Lung (tissue), 12 donors: Measurements from ENCODE around the gene BHMT. TPM values are rescaled to one million over a fixed set of nuclear protein-coding genes. Genes with fewer than 3 reads are reported as not detected.
A peak's percentile ranks its signal among the peaks of the same experiment; 100 is the strongest.

ENCODE experiments used
- ATAC-seq: fragments of 200-7000 bp; cut with Tn5 transposase; one replicate; pipeline ENCODE4 v1.9.1; 2020; ENCODE audit warnings: moderate number of reproducible peaks; ENCODE audit not compliant: insufficient read depth, low FRiP score
- DNase-seq, 3 donors: peaks; one replicate each; pipeline ENCODE4 v3.0.0-alpha.2; 2013 to 2017
- H3K27ac ChIP-seq, 2 donors: one replicate each; pipeline ENCODE4 v1.5.1; 2013; ENCODE audit warnings: mild to moderate bottlenecking in 2 of 2, moderate library complexity in 2 of 2, control low read depth in 1 of 2, inconsistent platforms in 1 of 2, low read depth in 1 of 2, low read length in 1 of 2
- H3K27me3 ChIP-seq, 3 donors: one replicate each; pipeline ENCODE4 v1.5.1; 2013; ENCODE audit warnings: low read length in 2 of 3; ENCODE audit not compliant: control insufficient read depth in 3 of 3, insufficient read depth in 3 of 3
- H3K36me3 ChIP-seq, 4 donors: one replicate each; pipeline ENCODE4 v1.5.1; 2013; ENCODE audit warnings: low read length in 4 of 4, mild to moderate bottlenecking in 1 of 4, moderate library complexity in 1 of 4; ENCODE audit not compliant: control insufficient read depth in 4 of 4, insufficient read depth in 4 of 4
- H3K4me1 ChIP-seq, 5 donors: one replicate each; pipeline ENCODE4 v1.5.1; 2013; ENCODE audit warnings: low read length in 5 of 5, mild to moderate bottlenecking in 2 of 5, moderate library complexity in 1 of 5; ENCODE audit not compliant: control insufficient read depth in 5 of 5, insufficient read depth in 5 of 5
- H3K4me3 ChIP-seq: one replicate; pipeline ENCODE4 v1.5.1; 2013; ENCODE audit warnings: mild to moderate bottlenecking, control low read depth, moderate library complexity
- H3K9ac ChIP-seq, 2 donors: one replicate each; pipeline ENCODE4 v1.5.1; 2013; ENCODE audit warnings: low read length in 2 of 2, control low read depth in 1 of 2; ENCODE audit not compliant: insufficient read depth in 1 of 2
- H3K9me3 ChIP-seq, 4 donors: one replicate each; pipeline ENCODE4 v1.5.1; 2013; ENCODE audit warnings: low read length in 3 of 4, mild to moderate bottlenecking in 1 of 4, moderate library complexity in 1 of 4; ENCODE audit not compliant: control insufficient read depth in 4 of 4, insufficient read depth in 3 of 4
- CTCF ChIP-seq: IDR thresholded peaks from 2 replicates; pipeline ENCODE4 v1.5.1; 2012; ENCODE audit warnings: mild to moderate bottlenecking; ENCODE audit errors: control extremely low read depth, extremely low read depth
- WGBS, 2 donors: extraction: QIAGEN DNeasy Blood & Tissue Kit; methylation state at CpG; one replicate each; pipeline ENCODE4 v1.1.7; 2013; 5-methylcytosine and 5-hydroxymethylcytosine counted together
- polyA plus RNA-seq, 2 donors: library from polyadenylated mRNA; stranded (reverse); fragments of 200-250 nt; gene quantifications; one replicate each; pipeline ENCODE4 v1.2.1, GENCODE V29; 2013
- total RNA-seq, 2 donors: library from RNA; depleted of rRNA in 1 of 2; stranded (reverse); fragments of >200 nt in 1 of 2; gene quantifications; one replicate each; pipeline ENCODE4 v1.2.1, GENCODE V29; 2014 to 2021
- donor health status: control.
- donor health status: control.
- donor health status: Bipolar disorder and iron deficiency.
- donor health status: healthy.
- donor health status: DM: yes; HTN: yes; CAD: no.

Gene BHMT
- total and polyA plus RNA-seq, 4 donors = 0.06 to 0.55 (median 0.46) TPM; not detected in 1

DNA sequence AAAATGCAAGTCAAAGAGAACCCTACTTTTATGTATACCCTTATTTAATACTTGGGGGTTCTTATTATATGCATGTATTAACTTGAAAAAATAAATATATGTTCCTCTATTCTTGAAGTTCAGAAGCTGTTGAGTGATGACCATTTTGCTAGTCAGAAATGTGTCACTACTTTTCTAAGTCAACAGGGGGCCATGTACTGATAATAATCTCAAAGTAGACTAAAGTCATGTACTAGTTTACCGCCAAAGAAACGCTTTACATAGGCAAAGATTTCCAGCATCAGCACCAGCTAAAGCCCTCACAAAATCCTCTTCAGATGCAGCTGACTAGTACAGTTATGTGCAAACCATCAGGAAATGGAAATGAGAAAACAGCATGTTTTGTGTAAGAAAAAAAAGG lies 5.7 kb upstream of the BHMT start:
- Histone ChIP-seq H3K4me1 (no peaks in the 10 kb centered on the region), H3K9me3 (no peaks in the 10 kb centered on the region), H3K9ac (no peak overlapping the region), H3K27me3 (peaks cover 0 to 18% (median 18%) of the 10 kb centered on the region in 3 donors), H3K4me3 (no peak overlapping the region), H3K27ac (no peak overlapping the region), H3K36me3 (no peaks in the 10 kb centered on the region)
- TF ChIP-seq CTCF = no peak
- ATAC-seq (no peak), DNase-seq (no peak)
- WGBS, 2 donors = 95 to 96% methylated on average over 2 of the region's 2 CpGs

- DNase-seq = no peak
- Histone ChIP-seq H3K4me1 (peaks cover 0 to 8% (median 2%) of the 10 kb centered on the region in 5 donors), H3K36me3 (no peaks in the 10 kb centered on the region), H3K27ac (no peak overlapping the region), H3K4me3 (no peak overlapping the region), H3K9me3 (peaks cover 0 to 3% (median 0%) of the 10 kb centered on the region in 4 donors), H3K27me3 (peaks cover 3 to 31% (median 31%) of the 10 kb centered on the region in 3 donors), H3K9ac (no peak overlapping the region)
- no peak for TF ChIP-seq CTCF
- WGBS, 2 donors = 52 to 62% methylated on average over 7 of the region's 7 CpGs
- no peak for ATAC-seq
These were observed 4.4 kb upstream of the BHMT start for GRCh38 chr5:79107020-79107796.

- DNase-seq (peak in 1 of 3 donors; percentile 30), ATAC-seq (no peak)
- H3K36me3 ChIP-seq = no peaks in the 10 kb centered on the region
- H3K9me3 ChIP-seq = peaks cover 0 to 8% (median 0%) of the 10 kb centered on the region in 4 donors
- no peak for TF ChIP-seq CTCF
- no peak overlapping the region for H3K27ac ChIP-seq
- no peak overlapping the region for H3K9ac ChIP-seq
- H3K4me1 ChIP-seq = peaks cover 0 to 9% (median 4%) of the 10 kb centered on the region in 5 donors
- WGBS, 2 donors = 54 to 56% methylated on average over 3 of the region's 3 CpGs
- no peak overlapping the region for H3K4me3 ChIP-seq
- H3K27me3 ChIP-seq = peaks cover 3 to 40% (median 40%) of the 10 kb centered on the region in 3 donors
These were observed 3.5 kb upstream of the BHMT start for GRCh38 chr5:79108086-79108485.
